Left renal cortex interstitium (tissue), 4 donors: ENCODE data around the gene ZBTB7C. TPM values are rescaled to one million over a fixed set of nuclear protein-coding genes. Genes with fewer than 3 reads are reported as not detected.

ENCODE experiments used
- DNase-seq, 4 donors: peaks; one replicate each; pipeline ENCODE4 v3.0.0-alpha.2; 2013; ENCODE audit warnings: low read depth in 4 of 4, low spot score in 2 of 4, missing footprints in 1 of 4
- polyA plus RNA-seq, 4 donors: library from polyadenylated mRNA; unstranded; fragments of 120-200 nt; gene quantifications; one replicate each; pipeline ENCODE4 v1.2.1, GENCODE V29; 2013; ENCODE audit not compliant: insufficient read length in 4 of 4

The ZBTB7C gene
- polyA plus RNA-seq, 4 donors: 12.6 to 18.4 (median 15.7) TPM

- DNase-seq: no peak
Observed at GRCh38 chr18:47995654-47996053, 413.5 kb downstream of the ZBTB7C start.

GRCh38 chr18:47993409-47993808 lies 415.8 kb downstream of the ZBTB7C start:
- no peak for DNase-seq

- no peak for DNase-seq
Observed at GRCh38 chr18:47992976-47993375, 416.2 kb downstream of the ZBTB7C start.

- no peak for DNase-seq
Observed at GRCh38 chr18:47992266-47992665, 416.9 kb downstream of the ZBTB7C start.

GRCh38 chr18:47990981-47991380 lies 418.2 kb downstream of the ZBTB7C start:
- DNase-seq: no peak

- no peak for DNase-seq
Observed at GRCh38 chr18:47987388-47987699, 421.8 kb downstream of the ZBTB7C start.

- no peak for DNase-seq
Observed at GRCh38 chr18:47986620-47987387, 422.4 kb downstream of the ZBTB7C start.

- DNase-seq: no peak
Observed at GRCh38 chr18:47985866-47986265, 423.3 kb downstream of the ZBTB7C start.

- no peak for DNase-seq
Observed at GRCh38 chr18:47984991-47985390, 424.2 kb downstream of the ZBTB7C start.

- DNase-seq: no peak
Observed at GRCh38 chr18:47983946-47984345, 425.2 kb downstream of the ZBTB7C start.

GRCh38 chr18:47983055-47983454 lies 426.1 kb downstream of the ZBTB7C start:
- no peak for DNase-seq

- DNase-seq: no peak
Observed at GRCh38 chr18:47981830-47982229, 427.4 kb downstream of the ZBTB7C start.

- no peak for DNase-seq
Observed at GRCh38 chr18:47981320-47981719, 427.9 kb downstream of the ZBTB7C start.

GRCh38 chr18:47979611-47980200 lies 429.5 kb downstream of the ZBTB7C start:
- DNase-seq: no peak

GRCh38 chr18:47978603-47979002 lies 430.6 kb downstream of the ZBTB7C start:
- DNase-seq: no peak

GRCh38 chr18:47978141-47978540 lies 431.0 kb downstream of the ZBTB7C start:
- no peak for DNase-seq

Other genes starting within 250 kb of the ZBTB7C start
- gene CTIF, start 129.6 kb upstream of the ZBTB7C start, polyA plus RNA-seq: 10 to 100 TPM; 16.6 to 26.9 (median 22.9) TPM